ENCODE data around the gene CTNNA3.

The CTNNA3 gene

GRCh38 chr10:67629461-67629971, 66.5 kb downstream of the CTNNA3 start:
- TF ChIP-seq CTCF (IDR thresholded peaks at IDR 0.05; ENCODE audit: low read depth, low read length, poor library complexity, severe bottlenecking), result no peak
- TF ChIP-seq EZH2phosphoT487 (IDR thresholded peaks at IDR 0.05; ENCODE audit: borderline replicate concordance, low read length), result no peak
- Histone ChIP-seq H3K4me3 (ENCODE audit: low read length) (no peak overlapping the region), H3K27me3 (ENCODE audit: control insufficient read depth, low read length) (no peaks in the 10 kb centered on the region), H3K36me3 (ENCODE audit: control insufficient read depth, low read length) (no peaks in the 10 kb centered on the region), H3K4me2 (ENCODE audit: low read length) (no peak overlapping the region), H3F3A (ENCODE audit: control insufficient read depth, insufficient read depth) (no peaks in the 10 kb centered on the region), H3K9me2 (replicated peaks; ENCODE audit: control insufficient read depth, low read length) (no peaks in the 10 kb centered on the region), H3K79me2 (ENCODE audit: control insufficient read depth, low read length) (no peaks in the 10 kb centered on the region), H4K20me1 (ENCODE audit: control insufficient read depth, insufficient read depth, low read depth, low read length) (no peaks in the 10 kb centered on the region), H3K9me3 (ENCODE audit: control insufficient read depth, insufficient read depth, low read length) (no peaks in the 10 kb centered on the region), H3K4me1 (ENCODE audit: control insufficient read depth, low read length) (no peaks in the 10 kb centered on the region), H3K27ac (ENCODE audit: low read depth, low read length) (no peak overlapping the region)

- Histone ChIP-seq H3K36me3 (ENCODE audit: control insufficient read depth, low read length) (no peaks in the 10 kb centered on the region), H4K20me1 (ENCODE audit: control insufficient read depth, insufficient read depth, low read depth, low read length) (0 out of 2 replicates have a peak, but pooled peaks cover 2% of the 10 kb centered on the region), H3K27me3 (ENCODE audit: control insufficient read depth, low read length) (no peaks in the 10 kb centered on the region), H3K27ac (ENCODE audit: low read depth, low read length) (no peak overlapping the region), H3K4me3 (ENCODE audit: low read length) (no peak overlapping the region), H3K9me2 (replicated peaks; ENCODE audit: control insufficient read depth, low read length) (no peaks in the 10 kb centered on the region), H3F3A (ENCODE audit: control insufficient read depth, insufficient read depth) (no peaks in the 10 kb centered on the region), H3K4me2 (ENCODE audit: low read length) (no peak overlapping the region), H3K79me2 (ENCODE audit: control insufficient read depth, low read length) (no peaks in the 10 kb centered on the region), H3K4me1 (ENCODE audit: control insufficient read depth, low read length) (no peaks in the 10 kb centered on the region), H3K9me3 (ENCODE audit: control insufficient read depth, insufficient read depth, low read length) (no peaks in the 10 kb centered on the region)
- TF ChIP-seq EZH2phosphoT487 (IDR thresholded peaks at IDR 0.05; ENCODE audit: borderline replicate concordance, low read length), result no peak
- no peak for TF ChIP-seq CTCF (IDR thresholded peaks at IDR 0.05; ENCODE audit: low read depth, low read length, poor library complexity, severe bottlenecking)
Observed at GRCh38 chr10:67622984-67623383, 73.0 kb downstream of the CTNNA3 start.

GRCh38 chr10:67622511-67622910, 73.5 kb downstream of the CTNNA3 start:
- no peak for TF ChIP-seq CTCF (IDR thresholded peaks at IDR 0.05; ENCODE audit: low read depth, low read length, poor library complexity, severe bottlenecking)
- no peak for TF ChIP-seq EZH2phosphoT487 (IDR thresholded peaks at IDR 0.05; ENCODE audit: borderline replicate concordance, low read length)
- Histone ChIP-seq H3K4me2 (ENCODE audit: low read length) (no peak overlapping the region), H3K27me3 (ENCODE audit: control insufficient read depth, low read length) (no peaks in the 10 kb centered on the region), H3K9me3 (ENCODE audit: control insufficient read depth, insufficient read depth, low read length) (no peaks in the 10 kb centered on the region), H3K79me2 (ENCODE audit: control insufficient read depth, low read length) (no peaks in the 10 kb centered on the region), H3K4me3 (ENCODE audit: low read length) (no peak overlapping the region), H4K20me1 (ENCODE audit: control insufficient read depth, insufficient read depth, low read depth, low read length) (0 out of 2 replicates have a peak, but pooled peaks cover 2% of the 10 kb centered on the region), H3K36me3 (ENCODE audit: control insufficient read depth, low read length) (no peaks in the 10 kb centered on the region), H3K4me1 (ENCODE audit: control insufficient read depth, low read length) (no peaks in the 10 kb centered on the region), H3K27ac (ENCODE audit: low read depth, low read length) (no peak overlapping the region), H3F3A (ENCODE audit: control insufficient read depth, insufficient read depth) (no peaks in the 10 kb centered on the region), H3K9me2 (replicated peaks; ENCODE audit: control insufficient read depth, low read length) (no peaks in the 10 kb centered on the region)

Measured in DOHH2 (cell line).